Mesothelial cell of epicardium (in vitro differentiated cells): ENCODE data around the gene ADAM19. TPM values are rescaled to one million over a fixed set of nuclear protein-coding genes. Genes with fewer than 3 reads are reported as not detected.

Experiments used
- DNase-seq, 2 experiments: peaks; one replicate each; pipeline ENCODE4 v3.0.0; 2021; ENCODE audit warnings: low spot score in 2 of 2; ENCODE audit not compliant: unreplicated experiment in 2 of 2
- H3K27ac Mint-ChIP-seq: 2 replicates; pipeline ENCODE4 v1.8.0; 2021; ENCODE audit warnings: mixed read lengths
- H3K27me3 Mint-ChIP-seq: 2 replicates; pipeline ENCODE4 v1.8.0; 2021; ENCODE audit warnings: low read depth, mixed read lengths
- H3K36me3 Mint-ChIP-seq: 2 replicates; pipeline ENCODE4 v1.8.0; 2021; ENCODE audit warnings: mixed read lengths
- H3K4me1 Mint-ChIP-seq: 2 replicates; pipeline ENCODE4 v1.8.0; 2021; ENCODE audit warnings: mixed read lengths
- H3K4me3 Mint-ChIP-seq: 2 replicates; pipeline ENCODE4 v1.8.0; 2021; ENCODE audit warnings: mild to moderate bottlenecking, moderate library complexity, mixed read lengths
- H3K9me3 Mint-ChIP-seq: 2 replicates; pipeline ENCODE4 v1.8.0; 2021; ENCODE audit warnings: mixed read lengths
- total RNA-seq: library from RNA; stranded (reverse); gene quantifications from 3 replicates; pipeline ENCODE4 v1.2.1, GENCODE V29; 2021
- TF ChIP-seq, protein P1 (sequence below): fragments of 200-600 bp; sonication (generic); IDR thresholded peaks from one replicate; pipeline ENCODE4 v1.5.0; 2021; ENCODE audit warnings: antibody characterized with exemption; ENCODE audit not compliant: unreplicated experiment

Gene ADAM19
- total RNA-seq, 1 donor from 2014 or later = 19.7 TPM

DNA sequence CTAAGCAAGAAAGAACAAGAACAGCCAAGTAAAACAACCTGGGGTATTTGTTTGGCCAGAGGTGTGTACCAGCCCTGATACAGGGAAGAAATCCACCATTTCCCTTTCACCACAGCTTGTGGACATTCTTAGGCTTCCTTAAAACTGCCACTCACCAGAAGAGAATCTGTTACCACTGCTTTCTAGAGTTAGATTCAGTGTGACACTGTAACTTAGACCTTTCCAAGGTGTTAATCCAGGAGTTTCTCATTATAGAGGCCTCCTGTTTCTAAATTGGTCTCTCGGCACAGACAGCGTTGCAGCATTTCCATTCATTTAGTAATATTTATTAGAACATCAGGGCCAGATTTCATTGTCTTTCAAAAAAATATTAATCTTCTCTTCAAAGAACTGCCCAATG, 60.6 kb downstream of the ADAM19 start:
- H3K9me3 Mint-ChIP-seq = no peaks in the 10 kb centered on the region
- H3K36me3 Mint-ChIP-seq = peaks cover 9% of the 10 kb centered on the region
- no peak overlapping the region for H3K27ac Mint-ChIP-seq
- H3K27me3 Mint-ChIP-seq = no peaks in the 10 kb centered on the region
- H3K4me3 Mint-ChIP-seq = no peak overlapping the region
- no peak for DNase-seq
- peaks cover 35% of the 10 kb centered on the region for H3K4me1 Mint-ChIP-seq
- TF ChIP-seq, protein P1, sequence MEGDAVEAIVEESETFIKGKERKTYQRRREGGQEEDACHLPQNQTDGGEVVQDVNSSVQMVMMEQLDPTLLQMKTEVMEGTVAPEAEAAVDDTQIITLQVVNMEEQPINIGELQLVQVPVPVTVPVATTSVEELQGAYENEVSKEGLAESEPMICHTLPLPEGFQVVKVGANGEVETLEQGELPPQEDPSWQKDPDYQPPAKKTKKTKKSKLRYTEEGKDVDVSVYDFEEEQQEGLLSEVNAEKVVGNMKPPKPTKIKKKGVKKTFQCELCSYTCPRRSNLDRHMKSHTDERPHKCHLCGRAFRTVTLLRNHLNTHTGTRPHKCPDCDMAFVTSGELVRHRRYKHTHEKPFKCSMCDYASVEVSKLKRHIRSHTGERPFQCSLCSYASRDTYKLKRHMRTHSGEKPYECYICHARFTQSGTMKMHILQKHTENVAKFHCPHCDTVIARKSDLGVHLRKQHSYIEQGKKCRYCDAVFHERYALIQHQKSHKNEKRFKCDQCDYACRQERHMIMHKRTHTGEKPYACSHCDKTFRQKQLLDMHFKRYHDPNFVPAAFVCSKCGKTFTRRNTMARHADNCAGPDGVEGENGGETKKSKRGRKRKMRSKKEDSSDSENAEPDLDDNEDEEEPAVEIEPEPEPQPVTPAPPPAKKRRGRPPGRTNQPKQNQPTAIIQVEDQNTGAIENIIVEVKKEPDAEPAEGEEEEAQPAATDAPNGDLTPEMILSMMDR = no peak

DNA sequence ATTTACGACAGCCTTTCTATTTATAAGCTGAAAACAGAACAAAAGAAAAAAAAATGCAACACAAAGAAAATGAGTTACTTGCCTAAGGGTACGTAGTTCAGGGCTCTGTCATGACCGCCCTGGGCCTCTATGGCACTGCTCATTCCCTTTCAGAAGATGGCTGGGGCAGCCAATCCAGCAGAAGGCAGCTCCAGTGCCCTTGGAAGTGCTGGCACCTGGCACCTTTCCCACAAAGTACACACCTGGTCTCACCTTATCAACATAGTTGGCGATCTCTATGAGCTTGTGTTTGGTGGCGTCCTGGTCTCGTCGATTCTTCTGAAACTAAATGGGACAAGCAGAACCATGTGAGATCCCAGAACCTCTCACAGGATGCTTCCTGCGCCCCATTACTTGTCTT, 62.4 kb downstream of the ADAM19 start:
- no peak for DNase-seq
- Mint-ChIP-seq H3K4me1 (peaks cover 30% of the 10 kb centered on the region), H3K4me3 (no peak overlapping the region), H3K27me3 (no peaks in the 10 kb centered on the region), H3K27ac (no peak overlapping the region), H3K9me3 (no peaks in the 10 kb centered on the region), H3K36me3 (peaks cover 18% of the 10 kb centered on the region)
- TF ChIP-seq, protein P1 = no peak

DNA sequence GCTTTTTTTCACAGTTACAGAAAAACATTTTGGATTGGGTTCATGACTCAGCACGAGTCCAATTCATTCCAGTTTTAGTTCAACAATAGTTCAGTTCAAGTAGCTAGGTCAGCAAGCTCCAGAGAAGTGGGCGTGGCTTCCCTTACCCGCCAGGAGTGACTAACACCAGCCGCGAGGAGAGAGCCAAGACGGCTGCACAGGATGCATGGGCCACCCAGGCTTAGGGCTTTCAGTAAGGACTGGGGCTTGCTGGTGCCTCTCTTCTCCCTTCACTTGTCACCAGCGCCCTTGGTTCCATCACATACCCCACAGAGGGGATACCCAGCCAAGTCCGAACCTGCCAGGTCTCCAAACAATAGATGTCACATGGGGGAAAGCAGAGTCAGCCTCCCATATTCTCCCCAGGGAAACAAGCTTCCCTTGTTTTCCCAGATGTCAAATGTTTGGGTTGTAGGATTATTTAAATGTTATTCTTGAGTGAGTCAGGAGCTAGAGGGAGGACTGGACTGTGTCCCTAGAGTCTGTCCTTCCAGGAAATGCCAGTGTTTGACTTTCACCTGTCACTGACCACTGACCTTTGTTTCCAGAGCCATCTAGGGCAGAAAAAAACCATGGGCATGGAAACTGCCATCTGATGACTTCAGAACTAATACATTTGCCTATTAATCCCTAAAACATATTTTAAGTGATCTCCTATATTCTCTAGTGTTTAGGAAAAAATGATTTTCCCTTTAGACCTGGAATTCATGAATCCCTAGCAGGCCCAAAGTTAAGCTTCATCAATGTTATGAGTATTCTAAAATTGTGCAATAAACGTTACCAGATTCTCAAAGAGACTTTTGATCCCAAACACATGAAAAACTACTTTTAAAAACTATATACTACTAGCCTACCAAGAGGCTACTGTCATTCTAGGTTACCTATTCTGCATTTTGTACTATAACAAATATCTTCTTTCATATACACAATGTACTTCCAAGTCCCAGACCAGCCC, 63.6 kb downstream of the ADAM19 start:
- no peak overlapping the region for H3K27ac Mint-ChIP-seq
- TF ChIP-seq, protein P1 = no peak
- no peaks in the 10 kb centered on the region for H3K9me3 Mint-ChIP-seq
- H3K4me1 Mint-ChIP-seq = peaks cover 27% of the 10 kb centered on the region
- no peak for DNase-seq
- no peaks in the 10 kb centered on the region for H3K27me3 Mint-ChIP-seq
- H3K36me3 Mint-ChIP-seq = peaks cover 18% of the 10 kb centered on the region
- H3K4me3 Mint-ChIP-seq = no peak overlapping the region

DNA sequence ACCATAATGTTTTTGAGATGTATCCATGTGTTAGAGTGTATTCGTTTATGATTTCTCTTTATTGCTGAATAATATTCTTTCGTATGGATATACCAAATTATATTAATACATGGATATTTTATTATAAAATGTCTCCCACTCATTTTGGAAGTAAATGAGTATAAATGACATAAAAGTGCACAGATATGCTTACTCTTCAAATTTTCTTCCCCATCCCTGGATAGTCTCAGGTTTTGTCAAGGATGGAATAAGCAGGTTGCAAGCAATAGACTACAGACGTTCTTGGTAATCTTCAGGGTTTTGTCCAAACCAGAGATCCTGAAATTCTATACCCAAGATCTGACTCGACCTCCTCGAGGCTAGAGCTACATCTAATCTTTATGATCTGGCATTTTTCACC, 64.9 kb downstream of the ADAM19 start:
- no peaks in the 10 kb centered on the region for H3K27me3 Mint-ChIP-seq
- H3K4me3 Mint-ChIP-seq = no peak overlapping the region
- peaks cover 15% of the 10 kb centered on the region for H3K4me1 Mint-ChIP-seq
- DNase-seq = no peak
- no peak overlapping the region for H3K27ac Mint-ChIP-seq
- no peaks in the 10 kb centered on the region for H3K9me3 Mint-ChIP-seq
- TF ChIP-seq, protein P1 = no peak
- H3K36me3 Mint-ChIP-seq = peaks cover 18% of the 10 kb centered on the region

DNA sequence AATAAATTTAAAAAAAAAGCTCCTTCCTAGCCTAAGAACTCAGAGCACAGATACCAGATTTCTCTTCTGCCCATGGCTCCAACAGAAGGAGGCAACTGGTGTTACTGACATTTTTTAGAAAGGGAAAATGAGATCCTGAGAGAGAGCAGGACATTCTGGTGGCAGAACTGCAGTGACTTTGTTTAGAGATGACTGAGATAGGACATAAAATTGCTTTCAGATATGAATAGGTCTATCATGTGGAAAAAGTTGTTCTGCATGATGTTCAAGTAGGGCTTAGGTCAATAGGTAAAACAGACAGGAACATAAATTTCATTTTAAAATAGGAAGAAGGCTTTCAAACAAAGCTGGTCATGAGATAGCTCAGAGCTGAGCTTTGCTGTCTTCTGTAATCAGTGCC, 66.0 kb downstream of the ADAM19 start:
- no peak overlapping the region for H3K27ac Mint-ChIP-seq

More for the DNA sequence above, 66.0 kb downstream of the ADAM19 start:
- peaks cover 5% of the 10 kb centered on the region for H3K4me1 Mint-ChIP-seq
- H3K4me3 Mint-ChIP-seq = no peak overlapping the region
- DNase-seq = no peak
- H3K27me3 Mint-ChIP-seq = no peaks in the 10 kb centered on the region
- H3K36me3 Mint-ChIP-seq = peaks cover 21% of the 10 kb centered on the region
- TF ChIP-seq, protein P1 = no peak
- H3K9me3 Mint-ChIP-seq = no peaks in the 10 kb centered on the region
